Ascending aorta (tissue), 2 donors: ENCODE measurements around the gene ADAD1. TPM values are rescaled to one million over a fixed set of nuclear protein-coding genes. Genes with fewer than 3 reads are reported as not detected.

Experiments used
- DNase-seq, 2 donors: peaks; one replicate each; pipeline ENCODE4 v3.0.0-alpha.2; 2019; ENCODE audit warnings: low spot score in 2 of 2
- H3K27ac ChIP-seq, 2 donors: fragments of 200-600 bp; sonication (generic); one replicate each; pipeline ENCODE4 v1.5.1; 2016 to 2017; ENCODE audit warnings: mild to moderate bottlenecking in 1 of 2
- H3K27me3 ChIP-seq: fragments of 200-600 bp; sonication (generic); one replicate; pipeline ENCODE4 v1.5.1; 2017
- H3K36me3 ChIP-seq, 2 donors: fragments of 200-600 bp; sonication (generic); one replicate each; pipeline ENCODE4 v1.5.1; 2016
- H3K4me1 ChIP-seq, 2 donors: fragments of 200-600 bp; sonication (generic); one replicate each; pipeline ENCODE4 v1.5.1; 2016 to 2017; ENCODE audit warnings: mild to moderate bottlenecking in 1 of 2
- H3K4me3 ChIP-seq, 2 donors: fragments of 200-600 bp; sonication (generic); one replicate each; pipeline ENCODE4 v1.5.1; 2016 to 2017; ENCODE audit warnings: mild to moderate bottlenecking in 1 of 2
- H3K9me3 ChIP-seq, 2 donors: fragments of 200-600 bp; sonication (generic); one replicate each; pipeline ENCODE4 v1.5.1; 2016
- CTCF ChIP-seq, 3 experiments: fragments of 200-600 bp in 2 of 3; fragments of 450-650 bp in 1 of 3; sonication (generic) in 2 of 3; IDR thresholded peaks; one replicate each; pipeline ENCODE4 v1.5.1; 2016 to 2019; ENCODE audit warnings: antibody characterized with exemption in 3 of 3, mild to moderate bottlenecking in 1 of 3, moderate library complexity in 1 of 3
- intact Hi-C: fragments of 100-400 bp; cut with DNase I; formaldehyde crosslinking; loops from one replicate; pipeline ENCODE4 v1.15.1; 2023
- total RNA-seq: library from RNA; depleted of rRNA; stranded (reverse); fragments of >200 nt; gene quantifications from one replicate; pipeline ENCODE4 v1.1.0, GENCODE V29; 2016

Gene ADAD1
- total RNA-seq, 1 donor from 2014 or later = not detected

- H3K9me3 ChIP-seq = no peaks in the 10 kb centered on the region
- H3K4me3 ChIP-seq = no peak overlapping the region
- no peaks in the 10 kb centered on the region for H3K27me3 ChIP-seq
- no peak for TF ChIP-seq CTCF (IDR thresholded peaks at IDR 0.05)
- intact Hi-C loops = no loop called here
- DNase-seq = no peak
- H3K27ac ChIP-seq = no peak overlapping the region
- no peaks in the 10 kb centered on the region for H3K4me1 ChIP-seq
- no peaks in the 10 kb centered on the region for H3K36me3 ChIP-seq
Measured at GRCh38 chr4:122476745-122477144, 97.9 kb downstream of the ADAD1 start.

Other genes with a start within 250 kb of the ADAD1 start
- 188 TPM for gene BLTP1, start 226.7 kb upstream of the ADAD1 start, total RNA-seq
- not detected for gene IL2, start 77.7 kb downstream of the ADAD1 start, total RNA-seq
- gene IL21, start 242.1 kb downstream of the ADAD1 start, total RNA-seq = not detected